Measurements from ENCODE around the gene CLIC3.

CLIC3 gene

DNA sequence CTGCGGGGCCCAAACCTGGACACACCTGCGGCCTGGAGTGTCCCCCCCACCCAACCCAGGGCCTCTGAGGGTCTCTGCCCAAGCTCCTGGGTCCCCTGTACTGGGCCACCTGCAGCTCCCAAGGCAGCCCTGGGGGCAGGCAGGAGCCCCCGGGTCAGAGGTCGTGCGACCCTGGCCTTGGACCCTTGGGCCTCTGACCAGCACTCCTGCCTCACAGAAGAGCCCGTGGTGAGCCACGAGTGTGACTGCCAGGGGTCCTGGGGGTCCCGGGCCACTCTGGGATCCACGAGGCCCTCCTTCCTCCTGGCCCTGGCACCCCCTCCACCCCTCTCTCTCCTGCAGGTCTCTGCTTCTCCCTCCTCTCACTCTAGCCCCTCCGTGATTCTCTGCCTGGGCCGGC, 24.0 kb downstream of the CLIC3 start:
- Histone ChIP-seq H3K4me3 (ENCODE audit: low read depth, low read length) (no peak overlapping the region), H3K9me3 (ENCODE audit: control insufficient read depth, insufficient read depth, low read length) (no peaks in the 10 kb centered on the region), H3K27me3 (ENCODE audit: control insufficient read depth, insufficient read depth, low read length) (no peaks in the 10 kb centered on the region), H3K9ac (ENCODE audit: low read depth, low read length) (no peak overlapping the region), H3K36me3 (ENCODE audit: control insufficient read depth, insufficient read depth, low read length) (no peaks in the 10 kb centered on the region), H3K4me1 (ENCODE audit: control insufficient read depth, insufficient read depth, low read length) (no peaks in the 10 kb centered on the region)

- Histone ChIP-seq H3K36me3 (ENCODE audit: control insufficient read depth, insufficient read depth, low read length) (no peaks in the 10 kb centered on the region), H3K27me3 (ENCODE audit: control insufficient read depth, insufficient read depth, low read length) (no peaks in the 10 kb centered on the region), H3K4me3 (ENCODE audit: low read depth, low read length) (no peak overlapping the region), H3K4me1 (ENCODE audit: control insufficient read depth, insufficient read depth, low read length) (no peaks in the 10 kb centered on the region), H3K9me3 (ENCODE audit: control insufficient read depth, insufficient read depth, low read length) (no peaks in the 10 kb centered on the region), H3K9ac (ENCODE audit: low read depth, low read length) (no peak overlapping the region)
These were observed 24.6 kb downstream of the CLIC3 start for GRCh38 chr9:136971746-136972145.

DNA sequence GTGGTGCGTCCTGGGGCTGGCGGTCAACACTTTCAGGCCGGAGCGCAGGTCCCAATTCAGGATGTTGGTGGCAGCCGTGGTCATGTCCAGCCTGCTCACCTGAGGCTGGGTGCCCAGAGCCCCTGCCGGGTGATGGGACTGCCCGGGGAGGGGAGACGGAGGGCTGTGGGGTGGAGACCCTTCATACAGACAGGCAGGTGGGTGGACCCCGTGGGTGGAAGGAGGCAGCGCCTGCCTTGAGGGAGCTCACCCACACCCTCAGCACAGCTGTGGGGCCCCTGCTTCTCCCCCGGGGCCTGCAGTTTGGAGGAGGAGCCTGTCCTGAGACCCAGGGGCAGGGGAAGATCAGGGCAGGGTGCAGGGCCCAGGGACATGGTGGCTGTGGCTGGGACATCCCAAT, 26.0 kb downstream of the CLIC3 start:
- H3K4me3 ChIP-seq (ENCODE audit: low read depth, low read length) = no peak overlapping the region
- H3K27me3 ChIP-seq (ENCODE audit: control insufficient read depth, insufficient read depth, low read length) = no peaks in the 10 kb centered on the region
- H3K4me1 ChIP-seq (ENCODE audit: control insufficient read depth, insufficient read depth, low read length) = peaks cover 7% of the 10 kb centered on the region
- H3K9me3 ChIP-seq (ENCODE audit: control insufficient read depth, insufficient read depth, low read length) = no peaks in the 10 kb centered on the region
- no peaks in the 10 kb centered on the region for H3K36me3 ChIP-seq (ENCODE audit: control insufficient read depth, insufficient read depth, low read length)
- H3K9ac ChIP-seq (ENCODE audit: low read depth, low read length) = no peak overlapping the region

GRCh38 chr9:136969774-136970173, 26.6 kb downstream of the CLIC3 start:
- Histone ChIP-seq H3K27me3 (ENCODE audit: control insufficient read depth, insufficient read depth, low read length) (no peaks in the 10 kb centered on the region), H3K36me3 (ENCODE audit: control insufficient read depth, insufficient read depth, low read length) (no peaks in the 10 kb centered on the region), H3K4me3 (ENCODE audit: low read depth, low read length) (no peak overlapping the region), H3K9me3 (ENCODE audit: control insufficient read depth, insufficient read depth, low read length) (no peaks in the 10 kb centered on the region), H3K4me1 (ENCODE audit: control insufficient read depth, insufficient read depth, low read length) (peaks cover 7% of the 10 kb centered on the region), H3K9ac (ENCODE audit: low read depth, low read length) (no peak overlapping the region)

DNA sequence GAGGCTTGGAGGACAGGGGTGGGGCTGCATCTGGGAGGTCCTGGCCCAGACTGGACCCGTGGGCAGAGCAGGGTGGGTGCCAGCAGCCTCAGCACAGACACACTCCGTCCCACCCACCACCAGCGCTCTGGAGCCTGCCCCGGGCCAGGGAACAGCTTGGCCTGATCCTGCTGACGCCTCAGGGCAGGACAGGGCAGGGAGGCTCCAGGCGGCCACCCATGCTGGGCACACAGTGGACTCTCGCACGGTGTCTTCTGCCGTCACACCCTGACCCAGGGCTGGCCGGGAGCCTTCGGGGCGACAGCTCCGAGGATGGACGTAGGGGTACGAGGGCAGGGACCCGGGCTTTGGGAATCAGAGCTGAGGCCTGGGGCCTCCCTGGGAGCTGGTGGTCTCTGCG, 27.2 kb downstream of the CLIC3 start:
- Histone ChIP-seq H3K4me3 (ENCODE audit: low read depth, low read length) (no peak overlapping the region), H3K36me3 (ENCODE audit: control insufficient read depth, insufficient read depth, low read length) (no peaks in the 10 kb centered on the region), H3K9me3 (ENCODE audit: control insufficient read depth, insufficient read depth, low read length) (no peaks in the 10 kb centered on the region), H3K4me1 (ENCODE audit: control insufficient read depth, insufficient read depth, low read length) (peaks cover 7% of the 10 kb centered on the region), H3K27me3 (ENCODE audit: control insufficient read depth, insufficient read depth, low read length) (no peaks in the 10 kb centered on the region), H3K9ac (ENCODE audit: low read depth, low read length) (no peak overlapping the region)

- no peak overlapping the region for H3K4me3 ChIP-seq (ENCODE audit: low read depth, low read length)
- no peaks in the 10 kb centered on the region for H3K27me3 ChIP-seq (ENCODE audit: control insufficient read depth, insufficient read depth, low read length)
- H3K9ac ChIP-seq (ENCODE audit: low read depth, low read length) = no peak overlapping the region
- peaks cover 7% of the 10 kb centered on the region for H3K4me1 ChIP-seq (ENCODE audit: control insufficient read depth, insufficient read depth, low read length)
- H3K36me3 ChIP-seq (ENCODE audit: control insufficient read depth, insufficient read depth, low read length) = no peaks in the 10 kb centered on the region
- H3K9me3 ChIP-seq (ENCODE audit: control insufficient read depth, insufficient read depth, low read length) = no peaks in the 10 kb centered on the region
These were observed 27.8 kb downstream of the CLIC3 start for GRCh38 chr9:136968333-136969127.

DNA sequence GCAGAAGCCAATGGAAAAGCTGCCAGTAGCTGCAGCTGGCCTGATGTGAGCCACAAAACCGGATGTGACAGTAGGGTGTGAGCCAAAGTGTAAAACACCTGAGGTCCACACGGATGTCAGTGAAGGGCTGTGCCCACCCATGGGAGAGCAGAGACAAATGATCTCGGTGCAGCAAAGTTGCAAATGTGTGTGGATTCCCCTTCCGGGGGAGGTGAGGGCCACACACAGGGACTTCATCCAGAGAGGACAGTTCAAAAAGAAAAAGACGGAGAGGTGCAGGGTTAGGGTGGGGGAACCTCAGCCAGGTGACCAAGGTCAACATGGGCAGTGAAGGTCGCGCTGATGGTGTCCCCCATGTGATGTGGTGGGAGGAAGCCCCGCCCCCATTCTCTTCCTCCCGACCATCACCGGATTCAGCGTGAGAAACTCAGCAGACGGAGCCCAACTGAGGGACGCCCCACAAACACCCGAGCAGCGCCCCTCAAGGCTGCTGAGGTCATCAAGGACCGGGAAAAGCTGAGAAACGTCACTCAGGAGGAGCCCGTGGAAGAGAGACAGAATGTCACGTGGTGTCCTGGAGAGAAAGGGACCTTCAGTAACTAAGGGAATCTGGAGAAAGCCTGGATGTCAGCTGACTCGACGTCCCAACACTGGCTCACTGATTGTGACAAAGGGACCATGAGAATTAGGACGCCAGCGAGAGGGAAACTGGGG, 30.4 kb downstream of the CLIC3 start:
- no peaks in the 10 kb centered on the region for H3K9me3 ChIP-seq (ENCODE audit: control insufficient read depth, insufficient read depth, low read length)
- no peak overlapping the region for H3K9ac ChIP-seq (ENCODE audit: low read depth, low read length)
- no peak overlapping the region for H3K4me3 ChIP-seq (ENCODE audit: low read depth, low read length)
- H3K36me3 ChIP-seq (ENCODE audit: control insufficient read depth, insufficient read depth, low read length) = no peaks in the 10 kb centered on the region
- peaks cover 7% of the 10 kb centered on the region for H3K4me1 ChIP-seq (ENCODE audit: control insufficient read depth, insufficient read depth, low read length)
- H3K27me3 ChIP-seq (ENCODE audit: control insufficient read depth, insufficient read depth, low read length) = no peaks in the 10 kb centered on the region

GRCh38 chr9:136964833-136965422, 31.4 kb downstream of the CLIC3 start:
- Histone ChIP-seq H3K36me3 (ENCODE audit: control insufficient read depth, insufficient read depth, low read length) (no peaks in the 10 kb centered on the region), H3K9ac (ENCODE audit: low read depth, low read length) (no peak overlapping the region), H3K27me3 (ENCODE audit: control insufficient read depth, insufficient read depth, low read length) (no peaks in the 10 kb centered on the region), H3K9me3 (ENCODE audit: control insufficient read depth, insufficient read depth, low read length) (no peaks in the 10 kb centered on the region), H3K4me1 (ENCODE audit: control insufficient read depth, insufficient read depth, low read length) (peaks cover 7% of the 10 kb centered on the region), H3K4me3 (ENCODE audit: low read depth, low read length) (no peak overlapping the region)

- no peaks in the 10 kb centered on the region for H3K9me3 ChIP-seq (ENCODE audit: control insufficient read depth, insufficient read depth, low read length)
- H3K4me3 ChIP-seq (ENCODE audit: low read depth, low read length) = no peak overlapping the region
- no peaks in the 10 kb centered on the region for H3K27me3 ChIP-seq (ENCODE audit: control insufficient read depth, insufficient read depth, low read length)
- no peak overlapping the region for H3K9ac ChIP-seq (ENCODE audit: low read depth, low read length)
- peaks cover 7% of the 10 kb centered on the region for H3K4me1 ChIP-seq (ENCODE audit: control insufficient read depth, insufficient read depth, low read length)
- H3K36me3 ChIP-seq (ENCODE audit: control insufficient read depth, insufficient read depth, low read length) = no peaks in the 10 kb centered on the region
These were observed 32.1 kb downstream of the CLIC3 start for GRCh38 chr9:136964171-136964689.

- Histone ChIP-seq H3K9me3 (ENCODE audit: control insufficient read depth, insufficient read depth, low read length) (no peaks in the 10 kb centered on the region), H3K4me1 (ENCODE audit: control insufficient read depth, insufficient read depth, low read length) (peaks cover 7% of the 10 kb centered on the region), H3K9ac (ENCODE audit: low read depth, low read length) (no peak overlapping the region), H3K4me3 (ENCODE audit: low read depth, low read length) (no peak overlapping the region), H3K27me3 (ENCODE audit: control insufficient read depth, insufficient read depth, low read length) (no peaks in the 10 kb centered on the region), H3K36me3 (ENCODE audit: control insufficient read depth, insufficient read depth, low read length) (no peaks in the 10 kb centered on the region)
These were observed 32.6 kb downstream of the CLIC3 start for GRCh38 chr9:136963751-136964150.

- H3K9ac ChIP-seq (ENCODE audit: low read depth, low read length) = no peak overlapping the region
- H3K27me3 ChIP-seq (ENCODE audit: control insufficient read depth, insufficient read depth, low read length) = no peaks in the 10 kb centered on the region
These were observed 33.0 kb downstream of the CLIC3 start for GRCh38 chr9:136963341-136963740.

More at GRCh38 chr9:136963341-136963740, 33.0 kb downstream of the CLIC3 start:
- no peaks in the 10 kb centered on the region for H3K36me3 ChIP-seq (ENCODE audit: control insufficient read depth, insufficient read depth, low read length)
- H3K9me3 ChIP-seq (ENCODE audit: control insufficient read depth, insufficient read depth, low read length) = no peaks in the 10 kb centered on the region
- no peak overlapping the region for H3K4me3 ChIP-seq (ENCODE audit: low read depth, low read length)
- peaks cover 7% of the 10 kb centered on the region for H3K4me1 ChIP-seq (ENCODE audit: control insufficient read depth, insufficient read depth, low read length)

Data from iPS-15b (cell line).